IMR-90 (cell line): ENCODE data around the gene C12orf57. TPM values are rescaled to one million over a fixed set of nuclear protein-coding genes. Genes with fewer than 3 reads are reported as not detected.

Source experiments
- ATAC-seq: fragments of 200-7000 bp; cut with Tn5 transposase; 2 replicates; pipeline ENCODE4 v1.9.1; 2020; ENCODE audit warnings: low read depth, mild to moderate bottlenecking, moderate library complexity
- BruUV-seq: library from RNA; stranded (reverse); fragments of 400-500 nt; replicated peaks from 2 replicates; lab custom pipeline; 2021; lab: Mats Ljungman, UMichigan
- CTCF ChIA-PET: fragments of 300-600 bp; formaldehyde crosslinking; extraction: SDS; loops from one replicate; lab custom pipeline; 2021; ENCODE audit warnings: antibody characterized with exemption; lab: Yijun Ruan, JAX
- POLR2A ChIA-PET: fragments of 300-600 bp; sonication (Branson Sonifier 250); formaldehyde crosslinking; loops from one replicate; lab custom pipeline; 2022; ENCODE audit warnings: antibody characterized with exemption; ENCODE audit not compliant: unreplicated experiment; lab: Charles Lee
- DNase-seq: peaks from one replicate; pipeline ENCODE4 v3.0.0; 2013
- H2AFZ ChIP-seq: replicated peaks from 2 replicates; pipeline ENCODE3; 2013; ENCODE audit warnings: low read length, mild to moderate bottlenecking; ENCODE audit not compliant: poor library complexity
- H2AK5ac ChIP-seq: 2 replicates; pipeline ENCODE4 v1.6.1; 2013; ENCODE audit warnings: low read depth, low read length, inconsistent platforms
- H2AK9ac ChIP-seq: replicated peaks from 2 replicates; pipeline ENCODE3; 2013; ENCODE audit warnings: mild to moderate bottlenecking, low read depth, low read length, moderate library complexity; ENCODE audit not compliant: poor library complexity
- H2BK120ac ChIP-seq: 2 replicates; pipeline ENCODE4 v1.6.1; 2013; ENCODE audit warnings: low read depth, low read length, inconsistent platforms
- H2BK15ac ChIP-seq: 3 replicates; pipeline ENCODE4 v1.6.1; 2013; ENCODE audit warnings: low read depth, low read length, inconsistent platforms
- H2BK20ac ChIP-seq: 2 replicates; pipeline ENCODE4 v1.6.1; 2013; ENCODE audit warnings: low read depth, mild to moderate bottlenecking, inconsistent platforms, low read length, moderate library complexity
- H2BK5ac ChIP-seq: 2 replicates; pipeline ENCODE4 v1.6.1; 2013; ENCODE audit warnings: mild to moderate bottlenecking, low read depth, low read length, inconsistent platforms; ENCODE audit not compliant: poor library complexity, severe bottlenecking
- H3K14ac ChIP-seq: replicated peaks from 2 replicates; pipeline ENCODE4 v1.6.1; 2013; ENCODE audit warnings: low read depth, low read length, inconsistent platforms
- H3K18ac ChIP-seq: 2 replicates; pipeline ENCODE4 v1.6.1; 2013; ENCODE audit warnings: low read depth, low read length, control low read depth
- H3K23ac ChIP-seq: 2 replicates; pipeline ENCODE4 v1.6.1; 2013; ENCODE audit warnings: low read depth, low read length, inconsistent platforms
- H3K27ac ChIP-seq: 2 replicates; pipeline ENCODE4 v1.5.1; 2013; ENCODE audit warnings: mild to moderate bottlenecking, control low read depth, low read length; ENCODE audit not compliant: insufficient read depth
- H3K27me3 ChIP-seq: 2 replicates; pipeline ENCODE4 v1.6.1; 2013; ENCODE audit warnings: low read length; ENCODE audit not compliant: control insufficient read depth, insufficient read depth
- H3K36me3 ChIP-seq: 2 replicates; pipeline ENCODE4 v1.6.1; 2013; ENCODE audit warnings: low read length, mixed read lengths; ENCODE audit not compliant: control insufficient read depth, insufficient read depth
- H3K4ac ChIP-seq: 2 replicates; pipeline ENCODE4 v1.6.1; 2013; ENCODE audit warnings: low read depth, low read length, inconsistent platforms
- H3K4me1 ChIP-seq: 2 replicates; pipeline ENCODE4 v1.6.1; 2013; ENCODE audit warnings: low read length, mixed read lengths; ENCODE audit not compliant: control insufficient read depth, insufficient read depth
- H3K4me2 ChIP-seq: 2 replicates; pipeline ENCODE4 v1.6.1; 2013; ENCODE audit warnings: low read depth, mild to moderate bottlenecking, control low read depth, low read length, moderate library complexity
- H3K4me3 ChIP-seq: 2 replicates; pipeline ENCODE4 v1.5.1; 2013; ENCODE audit warnings: low read depth, mild to moderate bottlenecking, control low read depth, low read length, moderate library complexity; ENCODE audit not compliant: insufficient read depth
- H3K56ac ChIP-seq: 2 replicates; pipeline ENCODE4 v1.6.1; 2013; ENCODE audit warnings: low read length, inconsistent platforms; ENCODE audit not compliant: insufficient read depth; ENCODE audit errors: extremely low read depth
- H3K79me1 ChIP-seq, 2 experiments: 2 replicates each; pipeline ENCODE4 v1.6.1; 2013; ENCODE audit warnings: low read length in 2 of 2, inconsistent platforms in 1 of 2, low read depth in 1 of 2
- H3K9ac ChIP-seq: 2 replicates; pipeline ENCODE4 v1.6.1; 2013; ENCODE audit warnings: low read depth, low read length, control low read depth
- H3K9me1 ChIP-seq: 2 replicates; pipeline ENCODE4 v1.6.1; 2013; ENCODE audit warnings: low read length, inconsistent platforms; ENCODE audit not compliant: insufficient read depth
- H3K9me3 ChIP-seq: 2 replicates; pipeline ENCODE4 v1.6.1; 2013; ENCODE audit warnings: low read length; ENCODE audit not compliant: control insufficient read depth, insufficient read depth
- H4K20me1 ChIP-seq: 2 replicates; pipeline ENCODE4 v1.6.1; 2013; ENCODE audit warnings: low read length, inconsistent platforms; ENCODE audit not compliant: insufficient read depth
- H4K5ac ChIP-seq: 2 replicates; pipeline ENCODE4 v1.6.1; 2013; ENCODE audit warnings: mild to moderate bottlenecking, low read depth, low read length, control low read depth
- H4K8ac ChIP-seq, 2 experiments: 2 replicates each; pipeline ENCODE4 v1.6.1; 2013; ENCODE audit warnings: low read depth in 2 of 2, low read length in 2 of 2, control low read depth in 1 of 2, inconsistent platforms in 1 of 2
- H4K91ac ChIP-seq: 2 replicates; pipeline ENCODE4 v1.6.1; 2013; ENCODE audit warnings: low read depth, low read length, inconsistent platforms; ENCODE audit not compliant: insufficient read depth
- CEBPB ChIP-seq: IDR thresholded peaks from 2 replicates; pipeline ENCODE4 v1.6.1; 2012; ENCODE audit warnings: low read depth, low read length, improper control_type of control experiment
- MXI1 ChIP-seq: IDR thresholded peaks from 2 replicates; pipeline ENCODE4 v1.6.1; 2012; ENCODE audit warnings: low read depth, mild to moderate bottlenecking, low read length, moderate library complexity, borderline replicate concordance
- WGBS, 2 experiments: methylation state at CpG; one replicate each; pipeline versions ENCODE4 v1.1.5 to v1.1.7; 2013; ENCODE audit warnings: missing lambda C conversion rate in 2 of 2; ENCODE audit not compliant: insufficient read length in 1 of 2; ENCODE audit errors: extremely low coverage in 2 of 2; 5-methylcytosine and 5-hydroxymethylcytosine counted together
- dilution Hi-C: fragments of 300-500 bp; cut with HindIII; formaldehyde crosslinking; loops from one replicate; pipeline ENCODE4 v1.14.3; 2018; ENCODE audit warnings: low sequenced_read_pairs; ENCODE audit not compliant: unreplicated experiment
- in situ Hi-C: fragments of 300-500 bp; cut with MboI; formaldehyde crosslinking; loops from 3 replicates; pipeline ENCODE4 v1.14.3; 2019; ENCODE audit warnings: low sequenced_read_pairs, inconsistent platforms, mixed read lengths
- intact Hi-C: fragments of 100-400 bp; cut with micrococcal nuclease; formaldehyde crosslinking; loops from 2 replicates; pipeline ENCODE4 v1.10.0; 2022
- polyA plus RNA-seq, 3 experiments: library from polyadenylated mRNA; depleted of rRNA; stranded (reverse); fragments of >200 nt; gene quantifications; 2 replicates each; pipeline ENCODE4 v1.2.3, GENCODE V29; 2012; ENCODE audit warnings: low replicate concordance in 1 of 3
- total RNA-seq: library from RNA; depleted of rRNA; stranded (reverse); fragments of >200 nt; gene quantifications from 2 replicates; pipeline ENCODE4 v1.2.3, GENCODE V29; 2012

C12orf57 gene
- total and polyA plus RNA-seq, 2 of the 4 experiments (the other 2 are of a cell fraction), result 238 to 530 TPM

GRCh38 chr12:6962285-6963015 is 18.6 kb downstream of the C12orf57 start:
- no peak for DNase-seq
- Histone ChIP-seq H3K4ac (peak overlapping the region; percentile 78), H3K9me1 (no peaks in the 10 kb centered on the region), H2BK120ac (peak overlapping the region; percentile 64), H3K4me1 (peaks cover 5% of the 10 kb centered on the region; the same call in 1 of the 2 replicates), H2BK5ac (peak overlapping the region; percentile 5), H3K9me3 (no peaks in the 10 kb centered on the region), H3K4me2 (no peak overlapping the region), H2BK20ac (peak overlapping the region; percentile 78), H3K4me3 (no peak overlapping the region), H3K23ac (no peak overlapping the region), H2AK5ac (peak overlapping the region; percentile 39; the same call in 1 of the 2 replicates), H3K18ac (peak overlapping the region; percentile 39; the same call in 1 of the 2 replicates), H4K20me1 (no peaks in the 10 kb centered on the region), H3K56ac (no peak overlapping the region; the same call in 1 of the 2 replicates), H4K8ac (peak overlapping the region; percentile 96; a peak in 2 of 4 replicates), H2BK15ac (peak overlapping the region; percentile 64; the same call in 1 of the 3 replicates), H3K9ac (no peak overlapping the region), H4K91ac (peak overlapping the region; percentile 92), H2AFZ (peak overlapping the region; percentile 88), H3K14ac (peak overlapping the region; percentile 72; the same call in 1 of the 2 replicates), H3K27me3 (no peaks in the 10 kb centered on the region), H2AK9ac (peak overlapping the region; percentile 83), H3K79me1 (peaks cover 0 to 9% of the 10 kb centered on the region in 2 experiments; a peak in 2 of 4 replicates), H3K27ac (peak overlapping the region; percentile 53), H4K5ac (peak overlapping the region; percentile 81; the same call in 1 of the 2 replicates), H3K36me3 (peaks cover 24% of the 10 kb centered on the region)
- ChIA-PET POLR2A (interaction anchor here (0.6 kb wide), 1 partner anchor 37 kb away, joined by 3 read pairs; no protein-coding TSS in a partner anchor), CTCF (interaction anchor here (0.6 to 1.7 kb wide), 3 partner anchors 19 to 150 kb away, joined by 3 read pairs; partner anchors contain the start of genes C12orf57 and RNU7-1)
- 60% methylated on average over 1 of the region's 25 CpGs; no CpG with 5 or more reads in 1 of the 2 experiments for WGBS, 2 experiments
- ATAC-seq, result no peak
- dilution Hi-C loops (no loop called here), intact Hi-C loops (no loop called here), in situ Hi-C loops (loop anchor here (5.0 kb wide), 1 partner anchor 95 kb away; the partner anchor contains the start of gene TPI1)
- no TSS peak for BruUV-seq
- TF ChIP-seq MXI1 (no peak), CEBPB (peak; percentile 65)
